C4-2B (cell line): Measurements from ENCODE around the gene PRKAG2.

ENCODE experiments used
- ZFX ChIP-seq: fragments of 450-650 bp; IDR thresholded peaks from 2 replicates; pipeline ENCODE4 v1.6.1; 2017
- TF ChIP-seq, protein P1 (sequence below): fragments of 450-650 bp; conservative IDR thresholded peaks from 2 replicates; pipeline ENCODE4 v1.5.1; 2017; ENCODE audit warnings: mild to moderate bottlenecking

DNA sequence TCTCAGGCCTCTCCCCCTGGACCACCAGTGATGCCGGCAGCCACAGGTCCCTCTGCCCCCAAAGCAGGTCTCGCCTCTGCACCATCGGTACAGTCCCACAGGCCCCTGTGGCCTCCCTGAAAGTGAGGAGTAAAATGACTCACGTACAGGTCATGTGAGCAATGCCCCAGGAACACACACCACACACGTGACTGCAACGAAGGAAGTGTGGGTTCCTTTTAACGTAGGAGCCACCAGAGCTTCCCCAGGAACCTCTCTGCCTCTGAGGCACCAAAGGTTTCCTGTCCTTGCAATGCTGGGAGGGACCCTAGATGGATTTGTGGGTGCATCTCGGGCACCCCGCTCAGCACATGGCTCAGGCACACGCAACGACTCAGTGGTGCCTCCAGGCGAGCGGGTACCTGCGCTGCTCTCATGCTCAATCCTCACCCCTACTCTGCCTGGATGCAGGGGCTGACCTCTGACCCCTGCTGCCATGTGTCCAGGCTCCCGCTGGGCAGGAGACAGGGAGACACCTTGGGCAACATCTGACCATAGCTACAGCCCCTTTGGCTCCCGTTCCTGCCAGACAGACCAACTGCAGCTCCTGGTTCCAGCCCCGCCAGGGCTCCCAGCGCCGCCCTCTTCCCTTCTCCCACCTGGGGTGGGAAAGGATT, 120.7 kb downstream of the PRKAG2 start:
- TF ChIP-seq ZFX = no peak
- TF ChIP-seq, protein P1, sequence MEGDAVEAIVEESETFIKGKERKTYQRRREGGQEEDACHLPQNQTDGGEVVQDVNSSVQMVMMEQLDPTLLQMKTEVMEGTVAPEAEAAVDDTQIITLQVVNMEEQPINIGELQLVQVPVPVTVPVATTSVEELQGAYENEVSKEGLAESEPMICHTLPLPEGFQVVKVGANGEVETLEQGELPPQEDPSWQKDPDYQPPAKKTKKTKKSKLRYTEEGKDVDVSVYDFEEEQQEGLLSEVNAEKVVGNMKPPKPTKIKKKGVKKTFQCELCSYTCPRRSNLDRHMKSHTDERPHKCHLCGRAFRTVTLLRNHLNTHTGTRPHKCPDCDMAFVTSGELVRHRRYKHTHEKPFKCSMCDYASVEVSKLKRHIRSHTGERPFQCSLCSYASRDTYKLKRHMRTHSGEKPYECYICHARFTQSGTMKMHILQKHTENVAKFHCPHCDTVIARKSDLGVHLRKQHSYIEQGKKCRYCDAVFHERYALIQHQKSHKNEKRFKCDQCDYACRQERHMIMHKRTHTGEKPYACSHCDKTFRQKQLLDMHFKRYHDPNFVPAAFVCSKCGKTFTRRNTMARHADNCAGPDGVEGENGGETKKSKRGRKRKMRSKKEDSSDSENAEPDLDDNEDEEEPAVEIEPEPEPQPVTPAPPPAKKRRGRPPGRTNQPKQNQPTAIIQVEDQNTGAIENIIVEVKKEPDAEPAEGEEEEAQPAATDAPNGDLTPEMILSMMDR = no peak
